ENCODE data around the gene MGAT5.

The MGAT5 gene

GRCh38 chr2:134314681-134315368 is 61.0 kb downstream of the MGAT5 start:
- Histone ChIP-seq H3K9me3 (ENCODE audit: severe bottlenecking) (no peaks in the 10 kb centered on the region), H3K4me1 (ENCODE audit: insufficient read depth, poor library complexity, severe bottlenecking) (no peaks in the 10 kb centered on the region), H3K4me3 (ENCODE audit: severe bottlenecking) (no peak overlapping the region), H3K27ac (ENCODE audit: poor library complexity, severe bottlenecking) (no peak overlapping the region), H3K36me3 (ENCODE audit: low read depth) (no peaks in the 10 kb centered on the region), H3K27me3 (ENCODE audit: insufficient read depth, poor library complexity, severe bottlenecking) (no peaks in the 10 kb centered on the region)
- TF ChIP-seq CTCF (IDR thresholded peaks at IDR 0.05; ENCODE audit: poor library complexity, severe bottlenecking), result no peak
- DNase-seq (ENCODE audit: low spot score) (no peak), ATAC-seq (ENCODE audit: low read depth) (no peak)

- ATAC-seq (ENCODE audit: low read depth), result no peak
- H3K9me3 ChIP-seq (ENCODE audit: severe bottlenecking), result no peaks in the 10 kb centered on the region
- H3K27ac ChIP-seq (ENCODE audit: poor library complexity, severe bottlenecking), result no peak overlapping the region
- H3K36me3 ChIP-seq (ENCODE audit: low read depth), result no peaks in the 10 kb centered on the region
- H3K27me3 ChIP-seq (ENCODE audit: insufficient read depth, poor library complexity, severe bottlenecking), result no peaks in the 10 kb centered on the region
- H3K4me3 ChIP-seq (ENCODE audit: severe bottlenecking), result no peak overlapping the region
- no peaks in the 10 kb centered on the region for H3K4me1 ChIP-seq (ENCODE audit: insufficient read depth, poor library complexity, severe bottlenecking)
- TF ChIP-seq CTCF (IDR thresholded peaks at IDR 0.05; ENCODE audit: poor library complexity, severe bottlenecking), result no peak
- DNase-seq (ENCODE audit: low spot score), result no peak
Measured at GRCh38 chr2:134315471-134315870, 61.6 kb downstream of the MGAT5 start.

GRCh38 chr2:134319596-134320254 is 65.9 kb downstream of the MGAT5 start:
- no peaks in the 10 kb centered on the region for H3K4me1 ChIP-seq (ENCODE audit: insufficient read depth, poor library complexity, severe bottlenecking)
- H3K36me3 ChIP-seq (ENCODE audit: low read depth), result no peaks in the 10 kb centered on the region
- no peak for TF ChIP-seq CTCF (IDR thresholded peaks at IDR 0.05; ENCODE audit: poor library complexity, severe bottlenecking)

GRCh38 chr2:134320930-134321329 is 67.1 kb downstream of the MGAT5 start:
- Histone ChIP-seq H3K4me1 (ENCODE audit: insufficient read depth, poor library complexity, severe bottlenecking) (no peaks in the 10 kb centered on the region), H3K4me3 (ENCODE audit: severe bottlenecking) (no peak overlapping the region), H3K27ac (ENCODE audit: poor library complexity, severe bottlenecking) (no peak overlapping the region), H3K27me3 (ENCODE audit: insufficient read depth, poor library complexity, severe bottlenecking) (no peaks in the 10 kb centered on the region), H3K36me3 (ENCODE audit: low read depth) (no peaks in the 10 kb centered on the region; the same call in 1 of the 2 replicates), H3K9me3 (ENCODE audit: severe bottlenecking) (no peaks in the 10 kb centered on the region)
- ATAC-seq (ENCODE audit: low read depth) (no peak), DNase-seq (ENCODE audit: low spot score) (no peak)
- no peak for TF ChIP-seq CTCF (IDR thresholded peaks at IDR 0.05; ENCODE audit: poor library complexity, severe bottlenecking)

More at GRCh38 chr2:134319596-134320254, 65.9 kb downstream of the MGAT5 start:
- Histone ChIP-seq H3K27me3 (ENCODE audit: insufficient read depth, poor library complexity, severe bottlenecking) (no peaks in the 10 kb centered on the region), H3K4me3 (ENCODE audit: severe bottlenecking) (no peak overlapping the region), H3K9me3 (ENCODE audit: severe bottlenecking) (no peaks in the 10 kb centered on the region), H3K27ac (ENCODE audit: poor library complexity, severe bottlenecking) (no peak overlapping the region)
- DNase-seq (ENCODE audit: low spot score) (no peak), ATAC-seq (ENCODE audit: low read depth) (no peak)

GRCh38 chr2:134323777-134324176 is 69.9 kb downstream of the MGAT5 start:
- Histone ChIP-seq H3K36me3 (ENCODE audit: low read depth) (no peaks in the 10 kb centered on the region; the same call in 1 of the 2 replicates), H3K9me3 (ENCODE audit: severe bottlenecking) (no peaks in the 10 kb centered on the region), H3K27me3 (ENCODE audit: insufficient read depth, poor library complexity, severe bottlenecking) (no peaks in the 10 kb centered on the region), H3K4me1 (ENCODE audit: insufficient read depth, poor library complexity, severe bottlenecking) (no peaks in the 10 kb centered on the region), H3K4me3 (ENCODE audit: severe bottlenecking) (no peak overlapping the region), H3K27ac (ENCODE audit: poor library complexity, severe bottlenecking) (no peak overlapping the region)
- DNase-seq (ENCODE audit: low spot score) (no peak), ATAC-seq (ENCODE audit: low read depth) (no peak)
- no peak for TF ChIP-seq CTCF (IDR thresholded peaks at IDR 0.05; ENCODE audit: poor library complexity, severe bottlenecking)
